OCI-LY3 (cell line): ENCODE data around the gene TESMIN.

Source experiments
- EZH2phosphoT487 ChIP-seq: fragments of 200-600 bp; shearing (Covaris generic); IDR thresholded peaks from 2 replicates; pipeline ENCODE4 v1.6.1; 2018; ENCODE audit warnings: antibody characterized with exemption, mixed run types, low read depth
- TF ChIP-seq, protein P1 (sequence below): fragments of 200-600, 300-600 bp; sonication (generic); IDR thresholded peaks from 2 replicates; pipeline ENCODE4 v1.5.1; 2014; ENCODE audit warnings: antibody characterized with exemption, low read length, low read depth

- TF ChIP-seq, protein P1, sequence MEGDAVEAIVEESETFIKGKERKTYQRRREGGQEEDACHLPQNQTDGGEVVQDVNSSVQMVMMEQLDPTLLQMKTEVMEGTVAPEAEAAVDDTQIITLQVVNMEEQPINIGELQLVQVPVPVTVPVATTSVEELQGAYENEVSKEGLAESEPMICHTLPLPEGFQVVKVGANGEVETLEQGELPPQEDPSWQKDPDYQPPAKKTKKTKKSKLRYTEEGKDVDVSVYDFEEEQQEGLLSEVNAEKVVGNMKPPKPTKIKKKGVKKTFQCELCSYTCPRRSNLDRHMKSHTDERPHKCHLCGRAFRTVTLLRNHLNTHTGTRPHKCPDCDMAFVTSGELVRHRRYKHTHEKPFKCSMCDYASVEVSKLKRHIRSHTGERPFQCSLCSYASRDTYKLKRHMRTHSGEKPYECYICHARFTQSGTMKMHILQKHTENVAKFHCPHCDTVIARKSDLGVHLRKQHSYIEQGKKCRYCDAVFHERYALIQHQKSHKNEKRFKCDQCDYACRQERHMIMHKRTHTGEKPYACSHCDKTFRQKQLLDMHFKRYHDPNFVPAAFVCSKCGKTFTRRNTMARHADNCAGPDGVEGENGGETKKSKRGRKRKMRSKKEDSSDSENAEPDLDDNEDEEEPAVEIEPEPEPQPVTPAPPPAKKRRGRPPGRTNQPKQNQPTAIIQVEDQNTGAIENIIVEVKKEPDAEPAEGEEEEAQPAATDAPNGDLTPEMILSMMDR = no peak
- TF ChIP-seq EZH2phosphoT487 = no peak
These were observed 1.8 kb downstream of the TESMIN start for GRCh38 chr11:68749229-68750123.
